Sigmoid colon (tissue), 4 donors: ENCODE measurements around the gene NADK.

Source experiments
- EP300 ChIP-seq, 4 donors: sonication (generic); formaldehyde crosslinking; IDR thresholded peaks; one replicate each; pipeline ENCODE4 v1.6.1; 2017; ENCODE audit warnings: antibody characterized with exemption in 4 of 4
- POLR2A ChIP-seq, 2 donors: fragments of 450-650 bp; IDR thresholded peaks; one replicate each; pipeline ENCODE4 v1.6.1; 2016; ENCODE audit warnings: antibody characterized with exemption in 2 of 2, mild to moderate bottlenecking in 2 of 2, moderate library complexity in 2 of 2
- POLR2AphosphoS5 ChIP-seq, 4 donors: sonication (generic); formaldehyde crosslinking; IDR thresholded peaks; one replicate each; pipeline ENCODE4 v1.6.1; 2017; ENCODE audit warnings: antibody characterized with exemption in 4 of 4
- TF ChIP-seq, protein P1 (sequence below), 4 experiments: fragments of 450-650 bp in 3 of 4; fragments of 200-600 bp in 1 of 4; IDR thresholded peaks; one replicate each; pipeline ENCODE4 v1.5.1; 2016 to 2019; ENCODE audit warnings: antibody characterized with exemption in 4 of 4, mild to moderate bottlenecking in 3 of 4, moderate library complexity in 2 of 4

DNA sequence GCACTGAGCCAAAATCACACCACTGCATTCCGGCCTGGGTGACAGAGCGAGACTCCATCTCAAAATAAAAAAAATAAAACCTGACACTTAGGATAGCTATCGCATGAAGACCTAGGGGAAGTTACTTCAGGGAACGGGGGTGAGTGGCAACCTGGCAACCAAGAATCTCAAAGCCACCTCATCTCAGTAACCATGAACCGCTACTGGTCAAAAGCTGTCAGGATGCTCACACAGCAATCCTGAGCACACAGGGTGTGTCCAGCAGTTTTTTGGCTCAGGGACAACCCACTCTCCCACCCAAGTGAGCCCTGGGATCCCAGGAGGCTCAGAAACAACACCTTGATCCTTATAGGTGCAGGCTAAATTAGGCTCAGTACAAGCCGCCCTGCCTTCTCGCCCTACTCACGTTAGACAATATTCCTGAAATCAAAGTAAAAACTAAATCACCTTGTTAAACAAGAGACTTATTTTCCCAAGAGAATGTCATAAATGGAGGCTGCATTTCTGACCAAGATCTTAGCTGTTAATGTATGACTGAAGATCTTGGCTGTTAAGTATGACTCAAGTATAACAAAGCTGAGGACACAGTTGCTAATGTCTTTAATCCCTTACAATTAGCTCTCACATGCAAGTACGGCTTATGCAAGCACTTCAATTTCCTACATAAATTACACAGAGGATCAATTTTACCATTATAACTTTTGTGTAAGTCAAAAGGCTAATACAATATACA, 48.3 kb upstream of the NADK start:
- TF ChIP-seq, protein P1, sequence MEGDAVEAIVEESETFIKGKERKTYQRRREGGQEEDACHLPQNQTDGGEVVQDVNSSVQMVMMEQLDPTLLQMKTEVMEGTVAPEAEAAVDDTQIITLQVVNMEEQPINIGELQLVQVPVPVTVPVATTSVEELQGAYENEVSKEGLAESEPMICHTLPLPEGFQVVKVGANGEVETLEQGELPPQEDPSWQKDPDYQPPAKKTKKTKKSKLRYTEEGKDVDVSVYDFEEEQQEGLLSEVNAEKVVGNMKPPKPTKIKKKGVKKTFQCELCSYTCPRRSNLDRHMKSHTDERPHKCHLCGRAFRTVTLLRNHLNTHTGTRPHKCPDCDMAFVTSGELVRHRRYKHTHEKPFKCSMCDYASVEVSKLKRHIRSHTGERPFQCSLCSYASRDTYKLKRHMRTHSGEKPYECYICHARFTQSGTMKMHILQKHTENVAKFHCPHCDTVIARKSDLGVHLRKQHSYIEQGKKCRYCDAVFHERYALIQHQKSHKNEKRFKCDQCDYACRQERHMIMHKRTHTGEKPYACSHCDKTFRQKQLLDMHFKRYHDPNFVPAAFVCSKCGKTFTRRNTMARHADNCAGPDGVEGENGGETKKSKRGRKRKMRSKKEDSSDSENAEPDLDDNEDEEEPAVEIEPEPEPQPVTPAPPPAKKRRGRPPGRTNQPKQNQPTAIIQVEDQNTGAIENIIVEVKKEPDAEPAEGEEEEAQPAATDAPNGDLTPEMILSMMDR (IDR thresholded peaks at IDR 0.05), result no peak
- TF ChIP-seq EP300 (IDR thresholded peaks at IDR 0.05) (no peak), POLR2A (IDR thresholded peaks at IDR 0.05) (no peak), POLR2AphosphoS5 (IDR thresholded peaks at IDR 0.05) (no peak)
